Limb (tissue), 2 donors: Measurements from ENCODE around the gene DCLK2.
A peak's percentile ranks its signal among the peaks of the same experiment; 100 is the strongest.

Experiments
- DNase-seq, 2 donors: peaks; one replicate each; pipeline ENCODE4 v3.0.0-alpha.2; 2016; ENCODE audit errors: extremely low spot score in 2 of 2

The DCLK2 gene

GRCh38 chr4:150069353-150069752 is 8.9 kb upstream of the DCLK2 start:
- no peak for DNase-seq

- DNase-seq: no peak
Observed at GRCh38 chr4:150070464-150071170, 7.6 kb upstream of the DCLK2 start.

- DNase-seq: no peak
Observed at GRCh38 chr4:150072471-150072870, 5.8 kb upstream of the DCLK2 start.

- DNase-seq: peak in 1 of 2 donors; percentile 68
Observed at GRCh38 chr4:150072906-150073714, 5.1 kb upstream of the DCLK2 start.

- no peak for DNase-seq
Observed at GRCh38 chr4:150074064-150074463, 4.2 kb upstream of the DCLK2 start.

- peak; percentile 23 to 74 for DNase-seq
Observed at GRCh38 chr4:150078579-150079080, 385 bp downstream of the DCLK2 start.

GRCh38 chr4:150079081-150079581 is 886 bp downstream of the DCLK2 start:
- DNase-seq: peak in 1 of 2 donors; percentile 71

GRCh38 chr4:150080337-150080736 is 2.1 kb downstream of the DCLK2 start:
- peak in 1 of 2 donors; percentile 19 for DNase-seq

- no peak for DNase-seq
Observed at GRCh38 chr4:150080875-150081274, 2.6 kb downstream of the DCLK2 start.

GRCh38 chr4:150082241-150082640 is 4.0 kb downstream of the DCLK2 start:
- no peak for DNase-seq

- DNase-seq: no peak
Observed at GRCh38 chr4:150087006-150087405, 8.8 kb downstream of the DCLK2 start.

- no peak for DNase-seq
Observed at GRCh38 chr4:150089732-150090131, 11.5 kb downstream of the DCLK2 start.

GRCh38 chr4:150090836-150091235 is 12.6 kb downstream of the DCLK2 start:
- DNase-seq: no peak

GRCh38 chr4:150094676-150095075 is 16.4 kb downstream of the DCLK2 start:
- DNase-seq: no peak

GRCh38 chr4:150096625-150097024 is 18.4 kb downstream of the DCLK2 start:
- no peak for DNase-seq

GRCh38 chr4:150098214-150098613 is 20.0 kb downstream of the DCLK2 start:
- no peak for DNase-seq

- DNase-seq: no peak
Observed at GRCh38 chr4:150104404-150105027, 26.3 kb downstream of the DCLK2 start.

- no peak for DNase-seq
Observed at GRCh38 chr4:150106886-150107285, 28.6 kb downstream of the DCLK2 start.

GRCh38 chr4:150108691-150109090 is 30.4 kb downstream of the DCLK2 start:
- no peak for DNase-seq

- DNase-seq: no peak
Observed at GRCh38 chr4:150114641-150115040, 36.4 kb downstream of the DCLK2 start.

- DNase-seq: no peak
Observed at GRCh38 chr4:150115851-150116250, 37.6 kb downstream of the DCLK2 start.

- DNase-seq: no peak
Observed at GRCh38 chr4:150116506-150116905, 38.3 kb downstream of the DCLK2 start.
